BLaER1 (cell line): ENCODE measurements around the gene ZNF282.

Source experiments
- H3K27ac ChIP-seq: shearing (Covaris generic); formaldehyde crosslinking; 2 replicates; pipeline ENCODE4 v1.8.1; 2022
- H3K27me3 ChIP-seq: shearing (Covaris generic); formaldehyde crosslinking; 2 replicates; pipeline ENCODE4 v1.8.1; 2022
- H3K36me3 ChIP-seq: shearing (Covaris generic); formaldehyde crosslinking; 2 replicates; pipeline ENCODE4 v1.8.1; 2022
- H3K4me1 ChIP-seq: shearing (Covaris generic); formaldehyde crosslinking; 2 replicates; pipeline ENCODE4 v1.8.1; 2022
- H3K4me2 ChIP-seq: shearing (Covaris generic); formaldehyde crosslinking; 2 replicates; pipeline ENCODE4 v1.8.1; 2022
- H3K4me3 ChIP-seq: shearing (Covaris generic); formaldehyde crosslinking; 2 replicates; pipeline ENCODE4 v1.8.1; 2022
- H3K9ac ChIP-seq: shearing (Covaris generic); formaldehyde crosslinking; 2 replicates; pipeline ENCODE4 v1.8.1; 2022
- H3K9me3 ChIP-seq: shearing (Covaris generic); formaldehyde crosslinking; 2 replicates; pipeline ENCODE4 v1.8.1; 2022
- H4K20me1 ChIP-seq: shearing (Covaris generic); formaldehyde crosslinking; 2 replicates; pipeline ENCODE4 v1.8.1; 2022
- Cebpa-rat ChIP-seq: shearing (Covaris generic); IDR thresholded peaks from 2 replicates; pipeline ENCODE4 v1.8.1; 2022

ZNF282 gene

GRCh38 chr7:149195180-149196150 lies at the start of gene ZNF282:
ZNF282 (plus strand) TSS chr7:149195546; CDS start chr7:149195590, 44 bp downstream.
- H3K9ac ChIP-seq = peak within 1 kb of the TSS; percentile 98
- H3K4me3 ChIP-seq = peak within 1 kb of the TSS; percentile 99
- no peaks in the 10 kb centered on the region for H3K9me3 ChIP-seq
- no peaks in the 10 kb centered on the region for H3K27me3 ChIP-seq
- peak within 1 kb of the TSS; percentile 96 for H3K27ac ChIP-seq
- H3K36me3 ChIP-seq = peaks cover 29% of the 10 kb centered on the region
- peaks cover 50% of the 10 kb centered on the region for H4K20me1 ChIP-seq
- peaks cover 20% of the 10 kb centered on the region for H3K4me1 ChIP-seq
- H3K4me2 ChIP-seq = peak within 1 kb of the TSS; percentile 97
- no peak for TF ChIP-seq Cebpa-rat

GRCh38 chr7:149147072-149147751 lies 48.1 kb upstream of the ZNF282 start, which contains the start of gene ZNF398:
ZNF398 (plus strand) TSS chr7:149147453; CDS start chr7:149147743, 290 bp downstream.
- TF ChIP-seq Cebpa-rat = no peak
- Histone ChIP-seq H3K27me3 (no peaks in the 10 kb centered on the region), H3K4me1 (peaks cover 37% of the 10 kb centered on the region), H3K36me3 (0 out of 2 replicates have a peak, but pooled peaks cover 19% of the 10 kb centered on the region), H4K20me1 (peaks cover 48% of the 10 kb centered on the region), H3K9me3 (no peaks in the 10 kb centered on the region), H3K4me3 (peak within 1 kb of the TSS; percentile 87), H3K27ac (peak within 1 kb of the TSS; percentile 94), H3K9ac (peak within 1 kb of the TSS; percentile 95), H3K4me2 (peak within 1 kb of the TSS; percentile 94)

GRCh38 chr7:149147752-149148653 lies 47.3 kb upstream of the ZNF282 start:
- H3K27me3 ChIP-seq = no peaks in the 10 kb centered on the region
- H3K36me3 ChIP-seq = peaks cover 19% of the 10 kb centered on the region
- peak overlapping the region; percentile 95 for H3K9ac ChIP-seq
- peaks cover 37% of the 10 kb centered on the region for H3K4me1 ChIP-seq
- peaks cover 56% of the 10 kb centered on the region for H4K20me1 ChIP-seq
- peak overlapping the region; percentile 94 for H3K4me2 ChIP-seq
- H3K9me3 ChIP-seq = no peaks in the 10 kb centered on the region
- no peak for TF ChIP-seq Cebpa-rat
- H3K4me3 ChIP-seq = peak overlapping the region; percentile 87
- peak overlapping the region; percentile 94 for H3K27ac ChIP-seq

- no peak overlapping the region for H3K4me2 ChIP-seq
- H3K36me3 ChIP-seq = peaks cover 46% of the 10 kb centered on the region
- no peak overlapping the region for H3K27ac ChIP-seq
- no peaks in the 10 kb centered on the region for H3K9me3 ChIP-seq
- peaks cover 71% of the 10 kb centered on the region for H4K20me1 ChIP-seq
- H3K4me1 ChIP-seq = peaks cover 17% of the 10 kb centered on the region
- TF ChIP-seq Cebpa-rat = no peak
- no peaks in the 10 kb centered on the region for H3K27me3 ChIP-seq
- no peak overlapping the region for H3K9ac ChIP-seq
- H3K4me3 ChIP-seq = no peak overlapping the region
Observed at GRCh38 chr7:149150981-149151380, 44.4 kb upstream of the ZNF282 start.

- peaks cover 70% of the 10 kb centered on the region for H3K36me3 ChIP-seq
Observed at GRCh38 chr7:149153346-149153745, 42.0 kb upstream of the ZNF282 start.

GRCh38 chr7:149154056-149154455 lies 41.3 kb upstream of the ZNF282 start:
- H3K9ac ChIP-seq = no peak overlapping the region
- no peak for TF ChIP-seq Cebpa-rat
- H3K4me1 ChIP-seq = peaks cover 6% of the 10 kb centered on the region
- H3K9me3 ChIP-seq = no peaks in the 10 kb centered on the region
- no peaks in the 10 kb centered on the region for H3K27me3 ChIP-seq
- H3K36me3 ChIP-seq = peaks cover 77% of the 10 kb centered on the region
- H3K27ac ChIP-seq = no peak overlapping the region
- H3K4me2 ChIP-seq = no peak overlapping the region
- H4K20me1 ChIP-seq = peaks cover 67% of the 10 kb centered on the region
- no peak overlapping the region for H3K4me3 ChIP-seq

More at GRCh38 chr7:149153346-149153745, 42.0 kb upstream of the ZNF282 start:
- Histone ChIP-seq H3K4me1 (peaks cover 13% of the 10 kb centered on the region), H3K9me3 (no peaks in the 10 kb centered on the region), H3K27me3 (no peaks in the 10 kb centered on the region), H4K20me1 (peaks cover 69% of the 10 kb centered on the region), H3K9ac (no peak overlapping the region), H3K4me2 (no peak overlapping the region), H3K27ac (no peak overlapping the region), H3K4me3 (no peak overlapping the region)
- no peak for TF ChIP-seq Cebpa-rat

GRCh38 chr7:149156898-149157297 lies 38.4 kb upstream of the ZNF282 start:
- H3K9me3 ChIP-seq = no peaks in the 10 kb centered on the region
- H3K36me3 ChIP-seq = peaks cover 91% of the 10 kb centered on the region
- H3K27ac ChIP-seq = no peak overlapping the region
- no peak overlapping the region for H3K4me2 ChIP-seq
- no peak overlapping the region for H3K9ac ChIP-seq
- peaks cover 67% of the 10 kb centered on the region for H4K20me1 ChIP-seq
- 0 out of 2 replicates have a peak, but pooled peaks cover 9% of the 10 kb centered on the region for H3K4me1 ChIP-seq
- no peak overlapping the region for H3K4me3 ChIP-seq
- TF ChIP-seq Cebpa-rat = no peak
- no peaks in the 10 kb centered on the region for H3K27me3 ChIP-seq

- Histone ChIP-seq H3K4me3 (no peak overlapping the region), H3K4me1 (0 out of 2 replicates have a peak, but pooled peaks cover 9% of the 10 kb centered on the region), H3K27ac (no peak overlapping the region), H3K4me2 (no peak overlapping the region), H3K27me3 (no peaks in the 10 kb centered on the region), H3K9me3 (no peaks in the 10 kb centered on the region), H3K36me3 (peaks cover 97% of the 10 kb centered on the region), H4K20me1 (peaks cover 65% of the 10 kb centered on the region), H3K9ac (no peak overlapping the region)
- no peak for TF ChIP-seq Cebpa-rat
Observed at GRCh38 chr7:149161241-149161848, 34.0 kb upstream of the ZNF282 start.
